ENCODE results near the gene CLPTM1L.

GRCh38 chr5:1371218-1371971 is 26.5 kb upstream of the CLPTM1L start:
- no peak for TF ChIP-seq POLR2A (IDR thresholded peaks at IDR 0.05)
- no peak for TF ChIP-seq CTCF (IDR thresholded peaks at IDR 0.05)

Measured in sigmoid colon (tissue), 3 donors.